OCI-M1 (cell line): Measurements from ENCODE around the gene PSG6.
"Not testable (repeated sequence)": the region's sequence is repeated elsewhere in the genome, so short reads cannot be mapped to it uniquely, and the experiment has no call there.

Experiments used
- DNase-seq: peaks from one replicate; lab custom pipeline; 2025; lab: John Stamatoyannopoulos, UW

PSG6 gene

DNA sequence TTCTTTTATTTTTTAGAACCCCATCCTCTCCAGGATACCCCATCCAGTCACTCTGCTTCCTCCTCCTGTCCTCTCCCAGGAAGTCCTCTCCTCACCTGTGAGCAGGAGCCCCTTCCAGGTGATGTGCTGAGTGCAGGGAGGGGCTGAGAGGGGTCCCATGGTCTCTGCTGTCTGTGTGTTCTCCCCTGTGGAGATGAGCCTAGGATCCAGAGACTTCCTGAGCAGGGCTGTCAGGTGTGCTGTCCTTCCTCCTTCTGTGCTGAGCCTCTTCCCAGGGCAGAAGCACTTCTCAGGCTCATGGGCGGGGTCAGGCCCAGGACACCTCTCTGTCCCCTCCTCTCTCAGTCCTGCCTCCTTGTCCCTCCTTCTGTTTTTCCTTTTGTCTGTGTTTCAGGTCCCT lies at the start of gene PSG6:
TSS of gene PSG6 (minus strand) at position 261 of the 400 bp plus-strand sequence. CDS start at position 159, 102 bp downstream.
- DNase-seq, result not testable (repeated sequence)

DNA sequence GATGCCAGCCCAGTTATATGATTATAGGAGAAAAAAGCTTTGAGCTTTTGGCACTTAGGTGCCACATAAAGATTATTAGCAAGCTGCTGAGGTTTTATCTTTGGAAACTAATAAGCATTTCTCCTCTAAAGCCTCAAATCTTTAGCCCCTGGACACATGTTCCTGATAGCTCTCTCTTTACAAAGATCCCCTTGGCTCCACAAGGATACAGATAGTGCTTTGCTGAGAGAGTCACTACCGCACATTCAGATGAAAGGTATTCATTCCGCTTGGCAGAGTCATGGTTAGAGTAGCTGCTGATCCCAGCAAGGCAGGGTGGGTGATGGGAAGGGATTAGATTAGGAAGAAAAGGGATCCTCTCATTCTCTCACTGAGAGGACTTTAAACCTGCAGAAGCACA lies 47.5 kb upstream of the PSG6 start:
- no peak for DNase-seq

DNA sequence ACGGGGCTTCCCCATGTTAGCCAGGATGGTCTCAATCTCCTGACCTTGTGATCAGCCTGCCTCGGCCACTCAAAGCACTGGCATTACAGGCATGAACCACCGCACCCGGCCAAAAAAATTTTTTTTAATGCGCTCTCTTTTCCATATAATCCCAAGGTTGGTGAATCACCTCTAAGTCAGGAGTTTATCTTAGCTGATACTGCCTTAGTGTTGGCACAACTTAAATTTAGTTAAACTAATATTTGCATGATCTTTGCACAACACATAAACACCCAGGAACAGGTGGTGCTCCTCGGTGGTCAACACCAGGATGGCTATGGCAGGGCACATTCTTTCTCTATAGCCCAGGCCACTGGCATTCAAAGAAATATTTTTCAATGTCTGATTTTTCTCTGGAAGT lies 43.4 kb upstream of the PSG6 start:
- no peak for DNase-seq

DNA sequence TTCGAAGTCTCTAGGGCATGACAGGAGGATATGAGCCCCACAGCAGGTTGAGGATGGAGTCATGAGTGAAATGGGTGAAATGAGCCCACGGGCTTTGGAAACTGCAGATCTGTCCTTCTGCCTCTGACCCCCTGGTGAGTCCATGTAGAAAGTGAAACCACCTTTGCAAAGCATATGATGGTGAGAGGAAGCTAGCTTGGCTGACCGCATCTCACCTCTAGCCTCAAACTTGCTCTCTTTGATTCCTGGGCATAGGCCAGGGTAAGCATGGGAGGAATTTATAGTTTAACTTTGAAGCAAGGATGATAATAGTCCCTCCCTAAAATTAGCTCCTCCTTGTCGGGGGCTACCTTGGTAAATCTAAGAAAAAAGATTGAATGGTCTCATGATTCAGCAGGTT lies 34.4 kb upstream of the PSG6 start:
- not testable (repeated sequence) for DNase-seq

DNA sequence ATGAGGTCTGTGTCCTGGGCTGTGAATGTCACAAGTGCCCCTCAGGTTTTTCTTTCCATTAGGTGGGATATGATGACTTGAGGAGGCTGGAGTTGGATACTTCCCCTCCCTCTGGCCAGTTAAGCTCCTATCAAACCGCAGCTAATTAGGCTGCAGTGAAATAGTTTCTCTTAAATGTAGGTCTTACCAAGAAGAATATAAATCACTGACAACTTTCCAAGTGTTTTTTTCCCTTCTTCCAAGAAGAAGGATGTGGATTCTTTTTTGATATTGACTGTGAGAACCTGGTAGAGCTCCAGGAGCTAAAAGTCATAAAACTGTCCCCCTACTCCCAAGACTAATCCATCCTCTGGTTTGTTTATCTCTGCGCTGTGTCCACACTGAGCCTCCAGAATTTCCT lies 33.8 kb upstream of the PSG6 start:
- DNase-seq, result not testable (repeated sequence)

DNA sequence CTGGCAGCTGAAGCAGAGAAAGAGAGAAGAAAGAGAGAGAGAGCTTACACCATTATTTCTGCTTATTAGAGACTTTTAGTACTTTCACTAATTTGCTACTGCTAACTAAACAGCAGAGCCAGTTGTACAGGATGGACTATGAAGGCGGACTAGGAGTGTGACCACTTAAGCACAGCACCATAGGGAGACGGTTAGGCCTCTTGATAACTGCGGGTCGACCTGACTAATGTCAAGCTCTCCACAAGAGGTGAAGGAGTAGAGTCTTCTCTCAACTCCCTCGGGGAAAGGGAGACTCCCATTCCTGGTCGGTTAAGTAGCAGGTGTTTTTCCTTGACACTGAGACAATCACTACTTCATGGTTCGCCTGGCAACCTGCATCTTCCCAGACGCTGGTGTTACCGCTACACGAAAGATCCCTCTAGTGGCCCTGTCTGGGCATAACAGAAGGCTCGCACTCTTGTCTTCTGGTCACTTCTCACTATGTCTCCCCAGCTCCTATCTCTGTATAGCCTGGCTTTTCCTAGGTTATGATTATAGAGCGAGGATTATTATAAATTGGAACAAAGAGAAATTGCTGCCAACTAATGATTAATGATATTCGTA lies 24.6 kb upstream of the PSG6 start:
- peak; percentile 46 for DNase-seq

DNA sequence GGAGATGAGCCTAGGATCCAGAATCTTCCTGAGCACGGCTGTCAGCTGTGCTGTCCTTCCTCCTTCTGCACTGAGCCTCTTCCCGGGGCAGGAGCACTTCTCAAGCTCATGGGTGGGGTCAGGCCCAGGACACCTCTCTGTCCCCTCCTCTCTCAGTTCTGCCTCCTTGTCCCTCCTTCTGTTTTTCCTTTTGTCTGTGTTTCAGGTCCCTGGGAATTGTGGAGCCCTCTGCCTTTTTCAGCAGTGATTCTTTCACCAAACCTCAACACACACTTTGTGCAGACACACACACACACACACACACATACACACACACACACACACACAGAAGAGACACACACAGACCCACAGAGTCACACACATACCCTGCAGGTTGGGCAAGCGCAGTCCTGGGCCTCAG lies 19.4 kb upstream of the PSG6 start, which contains the start of gene PSG7:
TSS of gene PSG7 (minus strand) at position 101 of the 400 bp plus-strand sequence. CDS start 131 bp downstream, outside the sequence.
- not testable (repeated sequence) for DNase-seq

DNA sequence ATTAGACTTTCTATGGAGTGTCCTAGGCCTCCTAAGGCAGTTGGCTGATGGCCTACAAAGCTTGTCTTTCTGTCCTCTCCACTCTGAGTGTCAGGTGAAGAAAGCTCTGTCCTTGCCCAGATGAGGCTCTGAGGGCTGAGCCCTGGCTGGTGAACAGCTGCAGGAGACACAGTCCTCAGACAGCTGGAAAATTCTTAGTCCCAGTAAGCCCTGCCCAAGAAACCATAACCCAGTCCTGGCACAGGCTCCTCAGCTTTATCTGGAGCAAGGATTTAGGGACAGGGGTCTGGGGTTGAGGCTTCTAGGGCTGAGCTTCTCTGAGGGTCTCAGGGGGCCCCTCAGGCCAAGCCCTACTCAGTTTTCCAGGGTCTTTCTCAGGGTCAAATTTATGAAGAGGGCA lies 17.0 kb upstream of the PSG6 start:
- not testable (repeated sequence) for DNase-seq

DNA sequence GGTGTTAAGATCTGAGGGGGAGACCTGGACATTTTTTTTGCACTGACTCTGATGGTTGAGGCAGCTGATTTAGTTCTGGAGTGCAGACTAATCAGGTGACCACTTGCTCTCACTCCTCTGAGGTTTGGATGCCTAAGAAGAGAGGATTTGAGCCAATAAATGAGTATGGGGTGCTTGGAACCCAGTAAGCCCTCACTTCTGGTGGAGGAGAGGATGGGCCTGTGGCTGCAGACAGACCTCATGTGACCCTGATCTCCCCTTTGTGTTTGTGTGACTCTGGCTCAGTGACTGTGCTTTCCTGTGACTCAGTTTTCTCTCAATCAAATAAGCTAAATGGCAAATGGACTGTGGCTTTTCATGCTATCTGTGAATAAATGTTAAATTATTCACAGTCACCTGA lies 16.5 kb upstream of the PSG6 start:
- DNase-seq, result not testable (repeated sequence)

DNA sequence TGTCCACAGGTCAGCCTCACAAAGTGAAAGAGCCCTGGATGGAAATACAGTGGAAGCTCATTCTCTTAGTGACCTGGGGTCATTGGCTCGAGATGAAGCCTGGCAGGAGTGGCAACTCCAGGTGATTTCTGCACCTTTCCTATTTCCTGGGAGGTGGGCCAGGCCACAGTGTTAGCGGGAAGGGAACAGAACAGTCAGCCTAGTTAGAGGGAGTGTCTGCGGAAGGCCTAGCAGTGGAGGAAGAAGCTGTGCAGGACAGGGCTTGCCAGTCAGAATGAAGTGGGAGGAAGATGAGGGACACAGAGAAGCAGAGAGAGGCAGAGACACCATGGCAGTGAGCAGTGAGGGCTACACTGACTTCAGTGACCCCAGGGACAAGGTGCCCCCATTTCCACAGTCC lies 15.7 kb upstream of the PSG6 start:
- not testable (repeated sequence) for DNase-seq

DNA sequence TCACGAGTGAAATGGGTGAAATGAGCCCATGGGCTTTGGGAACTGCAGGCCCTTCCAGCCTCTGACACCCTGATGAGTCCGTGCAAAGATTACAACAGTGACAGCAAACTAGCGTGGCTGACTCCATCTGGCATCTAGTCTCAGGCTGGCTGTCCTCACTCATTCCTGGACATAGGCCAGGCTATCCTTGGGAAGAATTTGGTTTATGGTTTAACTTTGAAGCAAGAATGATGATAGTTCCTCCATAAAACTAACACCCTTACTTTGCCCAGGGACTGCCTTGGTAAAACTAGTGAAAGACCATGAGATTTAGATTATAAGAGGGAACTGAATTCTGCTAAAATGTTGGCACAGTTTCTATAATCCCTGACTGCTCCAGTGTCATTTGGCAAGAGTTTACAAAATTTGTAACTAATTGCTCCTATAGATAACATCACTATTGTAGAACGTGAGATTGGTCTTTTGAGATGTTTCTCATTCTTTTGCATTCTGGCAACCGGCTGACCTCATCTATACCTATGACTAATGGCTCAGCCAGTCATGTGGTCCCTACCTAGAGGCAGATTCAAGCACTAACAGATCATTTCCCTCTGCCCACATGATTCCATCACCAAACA lies 14.9 kb upstream of the PSG6 start:
- not testable (repeated sequence) for DNase-seq

DNA sequence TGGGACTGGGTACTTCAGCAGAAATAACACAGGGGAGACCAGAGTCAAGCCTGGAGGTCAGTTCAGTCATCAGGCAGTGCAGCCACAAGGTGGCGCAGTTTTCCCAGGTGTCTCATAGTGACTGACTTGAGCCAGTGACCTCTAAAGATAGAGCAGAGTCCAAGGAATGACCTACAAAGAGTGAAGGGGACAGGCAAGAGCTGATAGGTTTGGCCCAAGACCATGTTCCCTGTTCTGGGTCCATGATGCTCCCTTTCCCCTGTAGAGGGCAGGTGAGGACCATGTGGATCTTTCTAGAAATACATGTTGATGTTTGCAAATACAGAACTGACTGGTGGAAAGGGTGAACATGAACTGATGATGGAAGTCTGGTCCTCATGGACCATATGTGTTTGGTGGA lies 12.5 kb upstream of the PSG6 start:
- DNase-seq, result peak; percentile 18

DNA sequence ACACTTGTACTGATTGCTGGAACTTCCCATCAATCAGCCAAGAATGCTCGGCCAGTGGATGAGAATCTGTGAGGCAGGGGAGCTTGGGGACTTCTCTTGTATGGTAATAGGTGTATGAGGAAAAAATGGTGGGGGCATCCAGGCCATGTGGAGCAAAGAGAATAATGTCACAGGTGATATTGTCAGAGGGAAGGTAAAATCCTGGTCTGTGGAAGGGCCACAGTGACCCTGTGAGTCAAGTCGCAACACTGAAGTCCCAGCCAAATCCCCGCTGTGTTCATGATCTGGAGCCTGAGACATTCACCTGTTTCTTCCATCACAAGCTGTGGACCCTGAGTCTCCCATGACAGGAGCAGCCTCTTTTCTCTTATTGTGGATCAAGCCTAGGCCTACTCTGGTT lies 11.2 kb upstream of the PSG6 start:
- no peak for DNase-seq

DNA sequence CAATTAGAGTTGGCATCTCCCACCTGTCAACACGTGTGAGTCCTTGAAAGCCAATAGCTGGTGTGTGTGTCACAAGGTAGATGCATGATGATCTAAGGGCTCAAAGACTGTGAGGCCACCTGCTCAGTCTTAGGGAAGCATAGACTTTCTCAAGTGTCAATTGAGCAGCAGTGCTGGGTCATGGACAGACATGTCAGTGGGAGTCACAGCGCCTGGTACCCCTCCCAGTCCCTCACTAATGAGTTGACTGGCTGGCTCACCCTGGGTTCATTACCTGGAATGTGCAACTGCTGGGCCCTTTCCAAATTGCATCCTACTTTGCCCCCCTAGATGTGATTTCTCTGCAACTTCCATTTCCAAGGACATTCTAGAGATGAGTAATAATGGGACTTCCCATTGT lies 9.1 kb upstream of the PSG6 start:
- DNase-seq, result no peak

DNA sequence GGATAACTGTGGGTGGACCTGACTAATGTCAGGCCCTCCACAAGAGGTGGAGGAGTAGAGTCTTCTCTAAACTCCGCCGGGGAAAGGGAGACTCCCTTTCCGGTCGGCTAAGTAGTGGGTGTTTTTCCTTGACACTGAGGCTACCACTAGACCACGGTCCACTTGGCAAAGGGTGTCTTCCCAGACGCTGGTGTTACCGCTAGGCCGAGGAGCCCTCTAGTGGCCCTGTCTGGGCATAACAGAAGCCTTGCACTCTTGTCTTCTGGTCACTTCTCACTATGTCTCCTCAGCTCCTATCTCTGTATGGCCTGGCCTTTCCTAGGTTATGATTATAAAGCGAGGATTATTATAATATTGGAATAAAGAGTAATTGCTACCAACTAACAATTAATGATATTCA lies 5.4 kb upstream of the PSG6 start:
- DNase-seq, result peak; percentile 69

DNA sequence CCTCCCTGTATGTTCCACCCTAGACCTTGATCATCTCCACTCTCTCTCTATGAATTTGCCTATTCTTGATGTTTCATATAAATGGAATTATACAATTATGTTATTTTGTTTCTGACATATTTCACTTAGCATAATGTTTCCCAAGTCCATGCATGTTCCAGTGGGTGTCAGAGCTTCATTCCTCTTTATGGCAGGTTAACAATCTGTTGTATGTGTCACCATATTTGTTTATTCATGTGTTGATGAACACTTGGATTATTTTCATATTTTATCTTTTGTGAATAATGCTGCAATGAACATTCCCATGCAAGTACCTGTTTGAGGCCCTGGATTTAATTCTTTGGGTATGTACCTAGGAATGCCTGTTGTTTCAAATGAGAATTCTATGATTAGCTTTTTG lies 3.3 kb upstream of the PSG6 start:
- DNase-seq, result not testable (repeated sequence)

DNA sequence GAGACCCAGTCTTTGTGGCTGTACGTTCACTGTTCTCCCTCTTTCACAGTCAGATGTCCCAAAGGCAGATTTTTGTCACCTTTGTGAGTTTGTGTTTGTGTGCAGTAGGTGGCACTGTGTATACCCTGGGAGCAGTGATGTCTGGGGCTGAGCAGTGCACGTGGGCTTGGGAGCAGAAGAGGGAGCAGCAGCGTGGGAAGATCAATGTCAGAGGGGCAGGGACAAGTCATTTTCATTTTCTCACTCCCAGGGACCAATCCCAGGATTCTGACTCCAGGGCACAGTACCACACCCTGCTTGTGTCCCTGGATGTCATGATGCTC lies 2.0 kb upstream of the PSG6 start:
- no peak for DNase-seq

DNA sequence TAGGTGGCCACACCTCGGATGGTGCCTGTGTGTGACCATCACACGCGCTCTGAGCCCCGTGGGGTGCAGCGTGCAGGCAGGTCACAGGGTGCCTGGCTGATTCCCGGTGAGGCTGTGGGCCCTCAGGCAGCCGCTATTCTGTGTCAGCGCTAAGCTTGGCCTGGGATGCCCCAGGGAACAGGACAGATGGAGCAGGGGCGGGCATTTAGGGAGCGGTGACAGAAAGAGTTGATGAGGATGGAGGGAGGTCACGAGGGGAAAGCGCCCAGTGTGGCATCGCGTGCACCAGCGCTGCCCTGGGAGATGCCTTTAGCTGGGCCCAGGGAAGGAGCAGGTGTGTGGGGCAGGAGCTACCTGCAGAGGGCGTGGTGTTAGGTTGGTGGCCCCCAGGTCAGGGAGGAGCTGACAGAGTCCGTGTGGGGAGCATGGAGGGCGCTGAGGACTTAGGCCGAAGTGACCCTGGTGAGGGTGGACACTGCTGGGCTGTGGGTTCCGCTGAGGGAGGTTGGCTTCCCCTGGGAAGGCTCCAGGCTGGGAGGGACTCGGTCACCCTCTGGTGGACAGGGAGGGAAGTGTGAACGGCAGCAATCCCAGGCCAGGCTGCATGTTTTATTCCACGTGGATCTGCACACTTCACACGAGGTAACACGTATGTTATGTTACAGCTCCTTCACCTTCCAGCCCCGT lies 1.5 kb upstream of the PSG6 start:
- DNase-seq, result not testable (repeated sequence)

DNA sequence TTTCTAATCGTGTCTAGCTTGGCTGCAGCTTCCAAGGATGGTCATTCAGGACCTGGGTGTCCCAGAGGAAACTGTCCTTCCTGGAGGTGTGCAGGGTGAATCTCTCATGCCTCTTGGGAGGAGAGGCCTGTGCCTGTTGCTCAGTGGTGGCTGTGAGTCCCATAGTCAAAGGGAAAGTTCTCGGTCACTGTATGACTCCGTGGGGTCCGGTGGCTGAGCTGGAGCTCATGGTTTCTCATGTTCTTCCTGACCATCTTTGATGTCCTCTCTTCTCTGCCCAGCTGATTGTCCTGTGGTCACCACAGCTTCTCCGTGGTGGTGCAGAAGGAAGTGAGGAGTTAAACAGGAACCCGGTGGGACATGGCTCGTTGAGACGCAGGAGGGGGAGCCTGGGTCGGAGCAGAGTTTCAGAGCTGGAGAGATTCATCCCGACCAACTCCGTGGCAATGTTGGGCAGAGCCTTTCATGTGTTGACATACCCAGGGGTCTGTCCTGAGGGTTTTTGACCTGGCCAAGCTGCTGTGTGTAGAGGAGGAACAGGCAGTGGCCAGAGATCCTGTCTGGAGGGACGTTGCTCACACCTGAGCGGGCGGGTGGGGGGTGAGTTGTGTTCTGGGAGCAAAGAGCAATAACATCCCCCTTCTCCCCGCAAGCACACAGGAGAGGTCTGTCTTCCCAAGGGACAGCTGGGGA lies 829 bp upstream of the PSG6 start:
- DNase-seq, result not testable (repeated sequence)

DNA sequence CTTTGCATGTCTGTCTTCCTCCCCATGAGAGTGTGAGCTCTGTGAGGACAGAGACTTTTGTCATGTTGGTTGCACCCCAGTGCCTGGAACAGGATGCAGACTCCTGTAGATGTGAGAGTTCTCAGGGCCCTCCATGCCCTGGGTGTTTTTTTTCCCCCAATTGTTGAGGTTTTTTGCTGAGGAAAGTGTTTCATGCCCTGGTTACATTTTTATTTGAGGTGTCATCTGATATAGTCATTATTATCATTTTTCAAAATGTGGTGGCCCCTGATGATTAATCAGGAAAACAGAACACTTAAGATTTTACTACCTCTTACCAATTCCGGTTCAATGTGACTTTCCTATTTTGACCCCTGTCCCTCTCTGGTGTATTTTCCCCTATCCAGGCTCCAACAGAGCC lies 763 bp downstream of the PSG6 start:
- DNase-seq, result not testable (repeated sequence)

DNA sequence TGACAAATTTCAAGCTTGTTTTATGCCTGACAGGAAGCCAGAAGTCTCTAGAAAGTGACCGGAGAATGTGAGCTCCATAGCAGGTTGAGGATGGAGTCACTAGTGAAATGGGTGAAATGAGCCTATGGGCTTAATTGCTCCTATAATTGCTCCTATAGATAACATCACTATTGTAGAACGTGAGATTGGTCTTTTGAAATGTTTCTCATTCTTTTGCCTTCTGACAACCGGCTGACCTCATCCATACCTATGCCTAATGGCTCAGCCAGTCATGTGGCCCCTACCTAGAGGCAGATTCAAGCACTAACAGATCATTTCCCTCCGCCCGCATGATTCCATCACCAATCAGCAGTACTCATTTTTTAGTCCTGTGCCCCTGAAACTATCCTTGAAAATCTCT lies 4.2 kb downstream of the PSG6 start:
- not testable (repeated sequence) for DNase-seq

DNA sequence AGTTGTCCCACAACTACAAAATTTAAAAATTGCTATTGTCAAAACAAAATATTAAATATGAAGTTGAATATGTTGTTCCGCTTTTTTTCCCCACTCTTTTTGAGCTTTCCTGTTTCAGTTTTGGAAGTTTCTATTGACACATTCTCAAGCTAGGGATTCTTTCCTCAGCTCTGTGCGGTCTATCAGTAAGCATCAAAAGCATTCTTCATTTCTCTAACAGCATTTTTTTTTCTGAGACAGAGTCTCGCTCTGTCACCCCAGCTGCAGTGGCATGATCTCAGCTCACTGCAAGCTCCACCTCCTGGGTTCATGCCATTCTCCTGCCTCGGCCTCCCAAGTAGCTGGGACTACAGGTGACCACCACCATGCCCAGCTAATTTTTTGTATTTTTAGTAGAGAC lies 4.8 kb downstream of the PSG6 start:
- DNase-seq, result not testable (repeated sequence)

DNA sequence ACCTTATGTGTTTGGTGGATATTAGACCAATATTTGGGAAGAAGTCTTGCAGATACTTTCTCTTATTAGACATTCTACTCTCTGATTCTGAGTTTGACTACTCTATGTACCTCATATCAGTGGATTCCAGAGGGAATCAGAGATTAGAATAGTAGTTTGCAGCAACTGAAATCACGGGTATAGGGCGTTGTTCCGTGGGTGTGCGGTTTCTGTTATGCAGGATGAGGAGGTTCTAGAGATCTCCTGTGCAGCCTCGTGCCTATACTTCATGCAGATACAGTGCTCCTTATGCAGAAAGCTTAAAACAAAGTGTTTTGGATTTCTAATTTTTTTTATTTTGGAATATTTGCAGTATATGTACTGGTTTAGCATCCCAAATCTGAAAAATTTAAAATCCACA lies 6.0 kb downstream of the PSG6 start:
- not testable (repeated sequence) for DNase-seq
